Heart left ventricle (tissue), 16 donors: Measurements from ENCODE around the gene ARF6. TPM values are rescaled to one million over a fixed set of nuclear protein-coding genes. Genes with fewer than 3 reads are reported as not detected.

Source experiments
- ATAC-seq, 4 donors: fragments of 200-7000 bp; cut with Tn5 transposase; one replicate each; pipeline ENCODE4 v1.9.1; 2020 to 2022; ENCODE audit warnings: moderate library complexity in 4 of 4, mild to moderate bottlenecking in 3 of 4, moderate number of reproducible peaks in 1 of 4
- DNase-seq, 5 donors: peaks; one replicate each; pipeline ENCODE4 v3.0.0-alpha.2; 2020
- H3K27ac ChIP-seq, 12 donors: fragments of 200-600 bp; sonication (generic) in 4 of 12; one replicate each; pipeline versions ENCODE4 v1.5.0 to v1.8.0; 2016 to 2022; ENCODE audit warnings: mild to moderate bottlenecking in 2 of 12
- H3K27me3 ChIP-seq, 9 donors: fragments of 200-600 bp; sonication (generic) in 2 of 9; one replicate each; pipeline versions ENCODE4 v1.5.1 to v1.8.0; 2016 to 2022; ENCODE audit warnings: mild to moderate bottlenecking in 3 of 9
- H3K36me3 ChIP-seq, 9 donors: fragments of 200-600 bp; sonication (generic) in 2 of 9; one replicate each; pipeline versions ENCODE4 v1.5.0 to v1.8.0; 2018 to 2022; ENCODE audit warnings: mild to moderate bottlenecking in 2 of 9
- H3K4me1 ChIP-seq, 12 donors: fragments of 200-600 bp; sonication (generic) in 4 of 12; one replicate each; pipeline versions ENCODE4 v1.5.0 to v1.8.0; 2016 to 2022; ENCODE audit warnings: mild to moderate bottlenecking in 3 of 12
- H3K4me3 ChIP-seq, 12 donors: fragments of 200-600 bp; sonication (generic) in 4 of 12; one replicate each; pipeline versions ENCODE4 v1.5.0 to v1.8.0; 2017 to 2022; ENCODE audit warnings: mild to moderate bottlenecking in 9 of 12, moderate library complexity in 4 of 12
- H3K9me3 ChIP-seq, 12 donors: fragments of 200-600 bp; sonication (generic) in 4 of 12; one replicate each; pipeline versions ENCODE4 v1.5.0 to v1.8.0; 2016 to 2022; ENCODE audit warnings: mild to moderate bottlenecking in 1 of 12
- POLR2A ChIP-seq, 2 donors: fragments of 450-650 bp; IDR thresholded peaks; one replicate each; pipeline ENCODE4 v1.6.1; 2017; ENCODE audit warnings: antibody characterized with exemption in 2 of 2, mild to moderate bottlenecking in 2 of 2, moderate library complexity in 2 of 2
- WGBS, 4 donors: extraction: QIAGEN DNeasy Blood & Tissue Kit in 2 of 4; methylation state at CpG; one replicate each; pipeline versions ENCODE4 v1.1.5 to v1.1.7; 2013 to 2018; 5-methylcytosine and 5-hydroxymethylcytosine counted together
- intact Hi-C, 10 donors: fragments of 100-400 bp; cut with DNase I; formaldehyde crosslinking; loops; one replicate each; pipeline versions ENCODE4 v1.11.1 to v1.14.2; 2022
- polyA plus RNA-seq, 2 donors: library from polyadenylated mRNA; stranded (reverse); fragments of 200-250 nt; gene quantifications; one replicate each; pipeline ENCODE4 v1.2.3, GENCODE V29; 2013
- total RNA-seq, 9 donors: library from RNA; depleted of rRNA in 2 of 9; stranded (reverse); fragments of >200 nt in 2 of 9; fragmentation: NEBNext Ultra II Directional in 3 of 9; extraction: Animal tissue kit (Norgen Biotek cat#: 25700) in 3 of 9; gene quantifications; one replicate each; pipeline versions ENCODE4 v1.1.0 to v1.2.4, GENCODE V29; 2016 to 2023
- TF ChIP-seq, protein P1 (sequence below), 12 donors: fragments of 200-600 bp; sonication (generic) in 4 of 12; IDR thresholded peaks; one replicate each; pipeline versions ENCODE4 v1.5.0 to v1.8.0; 2018 to 2022; ENCODE audit warnings: antibody characterized with exemption in 12 of 12, mild to moderate bottlenecking in 5 of 12
- donor health status: ischemic (EF 13 %, LVEDD 7.1; RV severe dilation, severe dysfunction).
- donor health status: healthy with polysubstance abuse.
- donor health status: DM: no; HTN: yes; CAD: no.
- donor health status: DM: no; HTN: no; CAD: no.
- donor health status: ischemic (EF 25% LVEDD 6.9; RV normal size, moderate dysfunction).
- donor health status: ischemic (EF 25% LVEDD 5.7; RV mildly dilated, moderate dysfunction).
- donor health status: healthy.
- donor health status: DM: yes; HTN: yes; CAD: no.
- donor health status: ischemic (EF 35%, LVEDD 5.7; RV mildly dilated, moderate dysfunction).
- donor health status: nonischemic (EF 11% LVEDD 7.7; RV severe dilation, severe dysfunction).
- donor health status: DM: yes; HTN: yes; CAD: no.
- donor health status: PGD.
- donor health status: ischemic (EF 29% LVEDD 5.4; RV normal size, mild dysfunction).
- donor health status: nonischemic (EF 23%, LVEDD 6.1; RV moderate dilation, normal function).

The ARF6 gene
- total and polyA plus RNA-seq, 11 donors, result 12.0 to 49.3 (median 27.4) TPM

GRCh38 chr14:49875640-49876198, 17.2 kb upstream of the ARF6 start:
- intact Hi-C loops, result no loop called here
- WGBS, 4 donors, result 85 to 90% (median 89%) methylated on average over 12 of the region's 12 CpGs

GRCh38 chr14:49876563-49877127, 16.2 kb upstream of the ARF6 start:
- Histone ChIP-seq H3K4me3 (no peak overlapping the region), H3K4me1 (peaks cover 0 to 25% (median 0%) of the 10 kb centered on the region in 12 donors), H3K27me3 (no peaks in the 10 kb centered on the region), H3K9me3 (no peaks in the 10 kb centered on the region), H3K27ac (no peak overlapping the region), H3K36me3 (no peaks in the 10 kb centered on the region)
- intact Hi-C loops, result no loop called here
- no peak for TF ChIP-seq POLR2A (IDR thresholded peaks at IDR 0.05)
- TF ChIP-seq, protein P1, sequence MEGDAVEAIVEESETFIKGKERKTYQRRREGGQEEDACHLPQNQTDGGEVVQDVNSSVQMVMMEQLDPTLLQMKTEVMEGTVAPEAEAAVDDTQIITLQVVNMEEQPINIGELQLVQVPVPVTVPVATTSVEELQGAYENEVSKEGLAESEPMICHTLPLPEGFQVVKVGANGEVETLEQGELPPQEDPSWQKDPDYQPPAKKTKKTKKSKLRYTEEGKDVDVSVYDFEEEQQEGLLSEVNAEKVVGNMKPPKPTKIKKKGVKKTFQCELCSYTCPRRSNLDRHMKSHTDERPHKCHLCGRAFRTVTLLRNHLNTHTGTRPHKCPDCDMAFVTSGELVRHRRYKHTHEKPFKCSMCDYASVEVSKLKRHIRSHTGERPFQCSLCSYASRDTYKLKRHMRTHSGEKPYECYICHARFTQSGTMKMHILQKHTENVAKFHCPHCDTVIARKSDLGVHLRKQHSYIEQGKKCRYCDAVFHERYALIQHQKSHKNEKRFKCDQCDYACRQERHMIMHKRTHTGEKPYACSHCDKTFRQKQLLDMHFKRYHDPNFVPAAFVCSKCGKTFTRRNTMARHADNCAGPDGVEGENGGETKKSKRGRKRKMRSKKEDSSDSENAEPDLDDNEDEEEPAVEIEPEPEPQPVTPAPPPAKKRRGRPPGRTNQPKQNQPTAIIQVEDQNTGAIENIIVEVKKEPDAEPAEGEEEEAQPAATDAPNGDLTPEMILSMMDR (IDR thresholded peaks at IDR 0.05), result no peak
- WGBS, 4 donors, result 52 to 67% (median 57%) methylated on average over 4 of the region's 4 CpGs
- DNase-seq, result no peak
- ATAC-seq, result no peak

More at GRCh38 chr14:49875640-49876198, 17.2 kb upstream of the ARF6 start:
- no peaks in the 10 kb centered on the region for H3K36me3 ChIP-seq
- H3K27me3 ChIP-seq, result no peaks in the 10 kb centered on the region
- H3K27ac ChIP-seq, result no peak overlapping the region
- H3K9me3 ChIP-seq, result no peaks in the 10 kb centered on the region
- peaks cover 0 to 16% (median 0%) of the 10 kb centered on the region in 12 donors for H3K4me1 ChIP-seq
- no peak for ATAC-seq
- TF ChIP-seq, protein P1 (IDR thresholded peaks at IDR 0.05), result no peak
- no peak for TF ChIP-seq POLR2A (IDR thresholded peaks at IDR 0.05)
- H3K4me3 ChIP-seq, result no peak overlapping the region
- DNase-seq, result no peak

- intact Hi-C loops, result loop anchor here in 5 of 10 donors (5.0 to 10.0 kb wide), 2 partner anchors 125 to 223 kb away; no protein-coding TSS in a partner anchor
- Histone ChIP-seq H3K36me3 (no peaks in the 10 kb centered on the region), H3K4me3 (no peak overlapping the region), H3K27me3 (no peaks in the 10 kb centered on the region), H3K4me1 (peaks cover 0 to 36% (median 0%) of the 10 kb centered on the region in 12 donors), H3K27ac (peak overlapping the region in 1 of 12 donors; percentile 62), H3K9me3 (no peaks in the 10 kb centered on the region)
- TF ChIP-seq POLR2A (IDR thresholded peaks at IDR 0.05), result no peak
- TF ChIP-seq, protein P1 (IDR thresholded peaks at IDR 0.05), result peak; percentile 50 to 70 (median 54)
- WGBS, 4 donors, result 73 to 77% (median 75%) methylated on average over 8 of the region's 8 CpGs
- ATAC-seq (peak in 3 of 4 donors; percentile 71 to 81 (median 72)), DNase-seq (peak in 1 of 5 donors; percentile 27)
These were observed 13.2 kb upstream of the ARF6 start for GRCh38 chr14:49879646-49880204.
